Astrocyte of the cerebellum (primary cell): Measurements from ENCODE around the gene IFI44.

Source experiments
- DNase-seq: peaks from one replicate; pipeline ENCODE4 v3.0.0-alpha.2; 2011; ENCODE audit warnings: low read depth
- H3K4me3 ChIP-seq: 2 replicates; pipeline ENCODE4 v1.5.1; 2011; ENCODE audit warnings: mild to moderate bottlenecking, low read depth, low read length, moderate library complexity
- in situ Hi-C: cut with HindIII; loops from 2 replicates; pipeline ENCODE4 v1.10.0; 2017; ENCODE audit warnings: low sequenced_read_pairs
- TF ChIP-seq, protein P1 (sequence below): IDR thresholded peaks from 2 replicates; pipeline ENCODE4 v1.5.1; 2012; ENCODE audit warnings: low read length, low read depth, moderate library complexity, mild to moderate bottlenecking; ENCODE audit errors: missing control alignments

IFI44 gene, protein sequence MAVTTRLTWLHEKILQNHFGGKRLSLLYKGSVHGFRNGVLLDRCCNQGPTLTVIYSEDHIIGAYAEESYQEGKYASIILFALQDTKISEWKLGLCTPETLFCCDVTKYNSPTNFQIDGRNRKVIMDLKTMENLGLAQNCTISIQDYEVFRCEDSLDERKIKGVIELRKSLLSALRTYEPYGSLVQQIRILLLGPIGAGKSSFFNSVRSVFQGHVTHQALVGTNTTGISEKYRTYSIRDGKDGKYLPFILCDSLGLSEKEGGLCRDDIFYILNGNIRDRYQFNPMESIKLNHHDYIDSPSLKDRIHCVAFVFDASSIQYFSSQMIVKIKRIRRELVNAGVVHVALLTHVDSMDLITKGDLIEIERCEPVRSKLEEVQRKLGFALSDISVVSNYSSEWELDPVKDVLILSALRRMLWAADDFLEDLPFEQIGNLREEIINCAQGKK

DNA sequence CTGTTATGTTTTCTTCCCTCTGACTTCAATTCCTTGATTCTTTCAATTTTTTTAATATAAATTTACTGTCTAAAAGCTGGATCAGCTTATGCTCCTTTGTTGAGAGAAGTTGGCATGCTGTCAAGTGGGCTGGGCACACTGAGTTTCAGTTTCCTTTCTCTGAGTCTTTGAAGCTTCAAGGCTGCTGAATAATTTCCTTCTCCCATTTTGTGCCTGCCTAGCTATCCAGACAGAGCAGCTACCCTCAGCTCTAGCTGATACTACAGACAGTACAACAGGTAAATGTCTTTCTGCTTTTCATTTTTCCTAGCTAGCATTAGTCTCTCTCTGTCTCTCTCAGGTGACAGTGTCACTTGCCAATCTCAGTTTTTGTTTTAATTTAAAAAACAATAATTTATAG lies at the start of gene IFI44:
IFI44 (plus strand) TSS at position 204 of the 400 bp plus-strand sequence. CDS start 365 bp downstream, outside the sequence.
- peak within 1 kb of the TSS; percentile 25 for H3K4me3 ChIP-seq
- TF ChIP-seq, protein P1, sequence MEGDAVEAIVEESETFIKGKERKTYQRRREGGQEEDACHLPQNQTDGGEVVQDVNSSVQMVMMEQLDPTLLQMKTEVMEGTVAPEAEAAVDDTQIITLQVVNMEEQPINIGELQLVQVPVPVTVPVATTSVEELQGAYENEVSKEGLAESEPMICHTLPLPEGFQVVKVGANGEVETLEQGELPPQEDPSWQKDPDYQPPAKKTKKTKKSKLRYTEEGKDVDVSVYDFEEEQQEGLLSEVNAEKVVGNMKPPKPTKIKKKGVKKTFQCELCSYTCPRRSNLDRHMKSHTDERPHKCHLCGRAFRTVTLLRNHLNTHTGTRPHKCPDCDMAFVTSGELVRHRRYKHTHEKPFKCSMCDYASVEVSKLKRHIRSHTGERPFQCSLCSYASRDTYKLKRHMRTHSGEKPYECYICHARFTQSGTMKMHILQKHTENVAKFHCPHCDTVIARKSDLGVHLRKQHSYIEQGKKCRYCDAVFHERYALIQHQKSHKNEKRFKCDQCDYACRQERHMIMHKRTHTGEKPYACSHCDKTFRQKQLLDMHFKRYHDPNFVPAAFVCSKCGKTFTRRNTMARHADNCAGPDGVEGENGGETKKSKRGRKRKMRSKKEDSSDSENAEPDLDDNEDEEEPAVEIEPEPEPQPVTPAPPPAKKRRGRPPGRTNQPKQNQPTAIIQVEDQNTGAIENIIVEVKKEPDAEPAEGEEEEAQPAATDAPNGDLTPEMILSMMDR: no peak
- DNase-seq: peak; percentile 84
- in situ Hi-C loops: no loop called here

DNA sequence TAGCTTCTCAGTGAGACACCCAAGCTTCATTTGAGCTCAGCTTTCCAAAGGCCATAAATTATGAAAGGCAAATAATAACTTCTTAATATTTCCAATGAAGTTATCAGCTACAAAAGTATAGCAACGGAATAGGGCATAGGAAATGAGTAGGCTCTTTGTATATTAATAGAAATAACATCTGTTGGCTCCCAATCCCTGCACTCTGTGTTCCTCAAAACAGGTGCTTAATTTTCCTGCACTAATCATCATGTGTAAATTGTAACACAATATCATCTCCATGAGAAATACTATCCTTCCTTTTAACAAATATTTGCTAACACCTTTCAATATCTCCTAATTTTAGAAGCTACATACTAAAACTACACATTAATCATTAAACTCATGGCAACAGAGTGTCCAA lies 48.6 kb upstream of the IFI44 start:
- in situ Hi-C loops: loop anchor here (10.0 kb wide), 1 partner anchor 456 kb away; no protein-coding TSS in a partner anchor
- TF ChIP-seq, protein P1: no peak
- H3K4me3 ChIP-seq: no peak overlapping the region
- DNase-seq: no peak

DNA sequence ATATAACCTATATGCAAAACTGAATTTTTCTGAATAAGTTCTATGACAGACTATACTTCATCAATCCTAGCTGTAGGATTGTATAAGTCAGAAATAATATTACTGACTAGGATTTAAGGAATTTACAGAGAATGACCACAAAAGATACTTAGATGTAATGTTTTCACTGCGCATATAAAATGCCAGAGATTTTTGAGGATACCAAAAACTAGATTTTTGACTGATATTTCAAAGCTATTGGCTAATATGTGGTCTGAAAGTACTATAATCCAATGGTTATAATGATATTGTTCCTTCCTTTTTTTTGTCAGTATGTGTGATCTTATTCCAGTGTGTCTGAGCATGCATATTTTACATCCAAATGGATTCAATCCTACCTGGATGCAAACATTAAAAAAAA lies 46.4 kb upstream of the IFI44 start:
- H3K4me3 ChIP-seq: no peak overlapping the region
- in situ Hi-C loops: loop anchor here (10.0 kb wide), 1 partner anchor 458 kb away; no protein-coding TSS in a partner anchor
- no peak for DNase-seq

DNA sequence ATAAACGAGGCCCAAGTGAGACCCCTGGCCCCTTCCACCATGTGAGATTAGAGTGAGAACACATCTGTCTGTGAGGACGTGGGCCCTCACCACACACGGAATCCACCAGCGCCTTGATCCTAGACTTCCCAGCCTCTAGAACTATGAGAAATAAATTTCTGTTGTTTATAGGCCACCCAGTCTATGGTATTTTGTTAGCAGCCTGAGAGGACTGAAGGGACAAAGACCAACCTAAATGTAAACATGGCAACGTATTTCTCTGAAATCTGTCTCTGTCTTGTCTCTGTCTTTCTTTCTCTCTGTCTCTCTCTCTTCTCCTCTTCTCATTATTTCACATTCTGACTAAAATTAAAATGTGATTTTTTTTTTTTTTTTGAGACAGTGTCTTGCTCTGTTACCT lies 45.0 kb upstream of the IFI44 start:
- no peak for DNase-seq
- H3K4me3 ChIP-seq: no peak overlapping the region
- in situ Hi-C loops: loop anchor here (10.0 kb wide), 1 partner anchor 460 kb away; no protein-coding TSS in a partner anchor
- TF ChIP-seq, protein P1: no peak

More for the DNA sequence above, 46.4 kb upstream of the IFI44 start:
- TF ChIP-seq, protein P1: no peak

DNA sequence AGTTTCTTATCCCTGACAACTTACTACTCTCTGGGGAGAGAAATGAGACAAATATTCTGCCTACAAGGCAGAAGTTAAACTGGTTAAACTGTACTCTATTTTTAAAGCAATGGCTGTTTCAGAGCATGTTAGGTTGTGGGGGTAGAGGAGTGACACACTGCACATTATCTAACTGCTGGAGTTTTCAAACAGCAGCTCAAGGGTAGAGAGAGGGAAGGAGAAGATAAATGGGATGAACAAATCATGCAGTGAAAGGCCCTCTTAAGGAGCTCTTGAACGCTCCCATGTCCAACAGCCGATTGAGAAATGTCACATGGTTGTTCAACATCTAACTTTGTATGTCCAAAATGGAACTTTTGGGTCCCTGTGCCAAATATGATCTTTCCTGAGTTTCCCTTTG lies 43.4 kb upstream of the IFI44 start:
- H3K4me3 ChIP-seq: no peak overlapping the region
- no peak for DNase-seq
- TF ChIP-seq, protein P1: no peak
- in situ Hi-C loops: loop anchor here (10.0 kb wide), 1 partner anchor 461 kb away; no protein-coding TSS in a partner anchor

DNA sequence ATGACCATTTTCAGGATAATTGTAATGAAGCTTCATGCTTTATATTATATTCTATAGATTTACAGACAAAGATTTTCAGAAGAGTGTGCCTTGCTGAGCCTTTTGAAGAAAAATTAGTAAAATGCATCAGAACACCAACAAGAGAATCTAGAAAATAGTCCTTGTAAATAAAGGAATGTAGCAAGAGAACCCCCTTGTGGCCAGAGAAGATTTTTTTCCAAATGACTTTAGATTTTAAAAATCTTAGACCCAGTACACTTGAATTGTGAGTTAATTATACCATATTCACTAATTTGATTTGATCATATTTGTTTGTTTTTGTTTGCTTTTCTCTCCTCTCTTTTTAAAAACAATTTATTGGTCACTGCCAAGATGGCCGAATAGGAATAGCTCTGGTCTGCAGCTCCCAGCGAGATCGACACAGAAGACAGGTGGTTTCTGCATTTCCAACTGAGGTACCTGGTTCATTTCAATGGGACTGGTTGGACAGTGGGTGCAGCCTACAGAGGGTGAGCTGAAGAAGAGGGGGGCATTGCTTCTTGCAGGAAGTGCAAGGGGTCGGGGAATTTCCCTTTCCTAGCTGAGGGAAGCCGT lies 42.2 kb upstream of the IFI44 start:
- DNase-seq: peak; percentile 23
- in situ Hi-C loops: loop anchor here (10.0 kb wide), 1 partner anchor 463 kb away; no protein-coding TSS in a partner anchor
- TF ChIP-seq, protein P1: peak; percentile 35
- no peak overlapping the region for H3K4me3 ChIP-seq
